WTC11 (cell line): ENCODE data around the gene TTC39C. TPM values are rescaled to one million over a fixed set of nuclear protein-coding genes. Genes with fewer than 3 reads are reported as not detected.

Experiments
- ATAC-seq: fragments of 200-7000 bp; cut with Tn5 transposase; 2 replicates; pipeline ENCODE4 v1.10.0; 2021; ENCODE audit warnings: mild to moderate bottlenecking, moderate library complexity
- CTCF ChIA-PET: fragments of 300-600 bp; sonication (Branson Sonifier 250); formaldehyde crosslinking; loops from one replicate; lab custom pipeline; 2021; ENCODE audit warnings: antibody characterized with exemption; lab: Charles Lee
- POLR2A ChIA-PET: fragments of 350-600 bp; sonication (Branson Sonifier 250); formaldehyde crosslinking; loops from one replicate; lab custom pipeline; 2021; ENCODE audit warnings: antibody characterized with exemption; lab: Charles Lee
- DNase-seq: peaks from one replicate; pipeline ENCODE4 v3.0.0; 2021; ENCODE audit warnings: low spot score
- H3K27ac Mint-ChIP-seq: 2 replicates; pipeline ENCODE4 v1.8.0; 2021; ENCODE audit warnings: mixed read lengths
- H3K27me3 Mint-ChIP-seq: 2 replicates; pipeline ENCODE4 v1.8.0; 2021; ENCODE audit warnings: low read depth, mild to moderate bottlenecking, moderate library complexity, mixed read lengths
- H3K36me3 Mint-ChIP-seq: 2 replicates; pipeline ENCODE4 v1.8.0; 2021; ENCODE audit warnings: mixed read lengths
- H3K4me1 Mint-ChIP-seq: 2 replicates; pipeline ENCODE4 v1.8.0; 2022; ENCODE audit warnings: mixed read lengths
- H3K4me3 Mint-ChIP-seq: 2 replicates; pipeline ENCODE4 v1.8.0; 2021; ENCODE audit warnings: mild to moderate bottlenecking, moderate library complexity, mixed read lengths
- H3K9me3 Mint-ChIP-seq: 2 replicates; pipeline ENCODE4 v1.8.0; 2021; ENCODE audit warnings: mixed read lengths
- ATF3 ChIP-seq: sonication (generic); formaldehyde crosslinking; conservative IDR thresholded peaks from 2 replicates; pipeline ENCODE4 v1.8.1; 2022; ENCODE audit warnings: mild to moderate bottlenecking, missing genetic modification reagents
- CTCF ChIP-seq: fragments of 200-600 bp; IDR thresholded peaks from 2 replicates; pipeline ENCODE4 v1.8.0; 2022; ENCODE audit warnings: antibody characterized with exemption
- FOXJ3 ChIP-seq: sonication (generic); formaldehyde crosslinking; IDR thresholded peaks from 2 replicates; pipeline ENCODE4 v1.9.0; 2021; ENCODE audit warnings: missing genetic modification reagents, mild to moderate bottlenecking, borderline replicate concordance
- KAT7 ChIP-seq: sonication (generic); formaldehyde crosslinking; IDR thresholded peaks from 2 replicates; pipeline ENCODE4 v1.8.1; 2023; ENCODE audit warnings: missing genetic modification reagents, mild to moderate bottlenecking, borderline replicate concordance
- MAX ChIP-seq: sonication (generic); formaldehyde crosslinking; IDR thresholded peaks from 2 replicates; pipeline ENCODE4 v1.8.0; 2022; ENCODE audit warnings: mild to moderate bottlenecking, missing genetic modification reagents
- NFATC4 ChIP-seq: fragments of 250-450 bp; sonication (Bioruptor Pico); IDR thresholded peaks from 2 replicates; pipeline ENCODE4 v1.9.0; 2021; ENCODE audit warnings: mild to moderate bottlenecking
- NR3C1 ChIP-seq: sonication (generic); formaldehyde crosslinking; conservative IDR thresholded peaks from 2 replicates; pipeline ENCODE4 v1.8.1; 2023; ENCODE audit warnings: low read depth, mild to moderate bottlenecking, missing genetic modification reagents
- PREB ChIP-seq: sonication (generic); formaldehyde crosslinking; IDR thresholded peaks from 2 replicates; pipeline ENCODE4 v1.8.1; 2022; ENCODE audit warnings: mild to moderate bottlenecking, missing genetic modification reagents, moderate library complexity, borderline replicate concordance
- SMAD4 ChIP-seq: sonication (generic); formaldehyde crosslinking; IDR thresholded peaks from 2 replicates; pipeline ENCODE4 v1.8.0; 2022; ENCODE audit warnings: mild to moderate bottlenecking, missing genetic modification reagents
- SOX15 ChIP-seq: fragments of 250-450 bp; sonication (Bioruptor Pico); IDR thresholded peaks from 2 replicates; pipeline ENCODE4 v1.9.0; 2021; ENCODE audit warnings: mild to moderate bottlenecking
- SP1 ChIP-seq: sonication (generic); formaldehyde crosslinking; conservative IDR thresholded peaks from 2 replicates; pipeline ENCODE4 v1.8.1; 2022; ENCODE audit warnings: missing genetic modification reagents
- ZNF671 ChIP-seq: fragments of 250-450 bp; sonication (Bioruptor Pico); IDR thresholded peaks from 2 replicates; pipeline ENCODE4 v1.8.0; 2021; ENCODE audit warnings: mild to moderate bottlenecking
- ZSCAN18 ChIP-seq: fragments of 250-450 bp; sonication (Bioruptor Pico); IDR thresholded peaks from 2 replicates; pipeline ENCODE4 v2.1.2; 2022; ENCODE audit warnings: mild to moderate bottlenecking, moderate library complexity
- total RNA-seq: library from RNA; stranded (reverse); gene quantifications from 3 replicates; pipeline ENCODE4 v1.2.3, GENCODE V29; 2021
- TF ChIP-seq, protein P1 (sequence below): sonication (generic); formaldehyde crosslinking; conservative IDR thresholded peaks from 2 replicates; pipeline ENCODE4 v1.8.1; 2023; ENCODE audit warnings: mild to moderate bottlenecking, low read depth, missing genetic modification reagents, moderate library complexity
- TF ChIP-seq, protein P2 (sequence below): sonication (generic); formaldehyde crosslinking; IDR thresholded peaks from 2 replicates; pipeline ENCODE4 v1.8.0; 2022; ENCODE audit warnings: mild to moderate bottlenecking, missing genetic modification reagents
- TF ChIP-seq, protein P3 (sequence below): sonication (generic); formaldehyde crosslinking; IDR thresholded peaks from 2 replicates; pipeline ENCODE4 v1.8.1; 2023; ENCODE audit warnings: mild to moderate bottlenecking, missing genetic modification reagents

Gene TTC39C
- total RNA-seq, 1 experiment from 2014 or later, result 57.3 TPM

DNA sequence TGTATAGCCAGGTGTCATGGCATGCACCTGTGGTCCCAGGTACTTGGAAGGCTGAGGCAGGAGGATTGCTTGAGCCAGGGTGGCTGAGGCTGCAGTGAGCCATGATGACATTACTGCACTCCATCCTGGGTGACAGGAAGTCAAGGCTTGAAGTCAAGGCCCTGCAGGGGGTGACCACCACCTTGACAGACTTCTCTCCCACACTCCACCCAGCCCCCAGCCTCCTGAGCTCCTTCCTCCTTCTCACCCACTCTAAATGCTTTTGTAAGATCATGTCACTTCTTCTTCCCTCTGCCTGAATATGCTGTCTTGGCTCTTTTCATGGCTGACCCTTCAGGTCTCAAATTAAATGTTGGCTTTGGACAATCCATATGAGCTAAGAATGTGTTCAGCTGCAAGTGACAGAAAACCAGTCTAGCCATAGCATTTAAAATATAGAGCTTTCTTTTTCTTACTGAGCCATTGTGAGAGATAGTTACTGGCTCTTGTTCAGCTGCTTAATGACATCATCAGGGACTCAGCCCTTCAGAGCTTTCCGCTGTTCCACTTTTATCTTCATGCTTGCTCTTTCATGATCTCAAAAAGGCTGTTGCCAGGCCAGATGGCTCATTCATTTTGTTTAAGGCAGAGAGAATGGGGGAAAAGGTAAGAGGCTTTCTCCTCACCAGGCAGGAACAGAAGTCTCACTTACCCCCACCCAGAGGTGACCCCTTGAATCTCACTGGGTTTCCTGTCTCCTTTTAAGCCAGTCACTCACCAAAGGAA, 36.7 kb upstream of the TTC39C start:
- ATAC-seq (no peak), DNase-seq (no peak)
- POLR2A ChIA-PET, result no interaction called here
- Mint-ChIP-seq H3K9me3 (peaks cover 31% of the 10 kb centered on the region), H3K27ac (no peak overlapping the region), H3K4me1 (peaks cover 16% of the 10 kb centered on the region), H3K27me3 (peaks cover 3% of the 10 kb centered on the region; the same call in 1 of the 2 replicates), H3K36me3 (peaks cover 12% of the 10 kb centered on the region), H3K4me3 (no peak overlapping the region)
- TF ChIP-seq MAX (CRISPR knock-in tag), result no peak
- no peak for TF ChIP-seq ATF3 (CRISPR knock-in tag)
- no peak for TF ChIP-seq FOXJ3 (CRISPR knock-in tag)
- TF ChIP-seq ZNF671 (CRISPR knock-in tag), result no peak
- TF ChIP-seq, protein P1, sequence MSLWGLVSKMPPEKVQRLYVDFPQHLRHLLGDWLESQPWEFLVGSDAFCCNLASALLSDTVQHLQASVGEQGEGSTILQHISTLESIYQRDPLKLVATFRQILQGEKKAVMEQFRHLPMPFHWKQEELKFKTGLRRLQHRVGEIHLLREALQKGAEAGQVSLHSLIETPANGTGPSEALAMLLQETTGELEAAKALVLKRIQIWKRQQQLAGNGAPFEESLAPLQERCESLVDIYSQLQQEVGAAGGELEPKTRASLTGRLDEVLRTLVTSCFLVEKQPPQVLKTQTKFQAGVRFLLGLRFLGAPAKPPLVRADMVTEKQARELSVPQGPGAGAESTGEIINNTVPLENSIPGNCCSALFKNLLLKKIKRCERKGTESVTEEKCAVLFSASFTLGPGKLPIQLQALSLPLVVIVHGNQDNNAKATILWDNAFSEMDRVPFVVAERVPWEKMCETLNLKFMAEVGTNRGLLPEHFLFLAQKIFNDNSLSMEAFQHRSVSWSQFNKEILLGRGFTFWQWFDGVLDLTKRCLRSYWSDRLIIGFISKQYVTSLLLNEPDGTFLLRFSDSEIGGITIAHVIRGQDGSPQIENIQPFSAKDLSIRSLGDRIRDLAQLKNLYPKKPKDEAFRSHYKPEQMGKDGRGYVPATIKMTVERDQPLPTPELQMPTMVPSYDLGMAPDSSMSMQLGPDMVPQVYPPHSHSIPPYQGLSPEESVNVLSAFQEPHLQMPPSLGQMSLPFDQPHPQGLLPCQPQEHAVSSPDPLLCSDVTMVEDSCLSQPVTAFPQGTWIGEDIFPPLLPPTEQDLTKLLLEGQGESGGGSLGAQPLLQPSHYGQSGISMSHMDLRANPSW (CRISPR knock-in tag), result no peak
- TF ChIP-seq, protein P2, sequence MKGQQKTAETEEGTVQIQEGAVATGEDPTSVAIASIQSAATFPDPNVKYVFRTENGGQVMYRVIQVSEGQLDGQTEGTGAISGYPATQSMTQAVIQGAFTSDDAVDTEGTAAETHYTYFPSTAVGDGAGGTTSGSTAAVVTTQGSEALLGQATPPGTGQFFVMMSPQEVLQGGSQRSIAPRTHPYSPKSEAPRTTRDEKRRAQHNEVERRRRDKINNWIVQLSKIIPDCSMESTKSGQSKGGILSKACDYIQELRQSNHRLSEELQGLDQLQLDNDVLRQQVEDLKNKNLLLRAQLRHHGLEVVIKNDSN, result no peak
- no peak for TF ChIP-seq NFATC4 (CRISPR knock-in tag)
- TF ChIP-seq SP1, result no peak
- CTCF ChIA-PET, result no interaction called here

GRCh38 chr18:23981369-23981980, 33.1 kb upstream of the TTC39C start:
- POLR2A ChIA-PET, result no interaction called here
- Mint-ChIP-seq H3K9me3 (peaks cover 18% of the 10 kb centered on the region), H3K27me3 (no peaks in the 10 kb centered on the region; the same call in 1 of the 2 replicates), H3K27ac (no peak overlapping the region), H3K36me3 (peaks cover 9% of the 10 kb centered on the region), H3K4me1 (peaks cover 17% of the 10 kb centered on the region), H3K4me3 (no peak overlapping the region)
- DNase-seq, result no peak
- TF ChIP-seq SOX15 (CRISPR knock-in tag), result no peak
- peak; percentile 77 for ATAC-seq
- CTCF ChIA-PET, result no interaction called here

- Mint-ChIP-seq H3K27ac (no peak overlapping the region), H3K4me1 (peaks cover 17% of the 10 kb centered on the region)
These were observed 32.1 kb upstream of the TTC39C start for GRCh38 chr18:23982155-23983079.

More at GRCh38 chr18:23982155-23983079, 32.1 kb upstream of the TTC39C start:
- TF ChIP-seq ZNF671 (CRISPR knock-in tag) (no peak), CTCF (no peak), PREB (CRISPR knock-in tag) (no peak), SMAD4 (CRISPR knock-in tag) (no peak), KAT7 (CRISPR knock-in tag) (no peak), ZSCAN18 (CRISPR knock-in tag) (no peak), NR3C1 (CRISPR knock-in tag) (no peak)
- TF ChIP-seq, protein P3, sequence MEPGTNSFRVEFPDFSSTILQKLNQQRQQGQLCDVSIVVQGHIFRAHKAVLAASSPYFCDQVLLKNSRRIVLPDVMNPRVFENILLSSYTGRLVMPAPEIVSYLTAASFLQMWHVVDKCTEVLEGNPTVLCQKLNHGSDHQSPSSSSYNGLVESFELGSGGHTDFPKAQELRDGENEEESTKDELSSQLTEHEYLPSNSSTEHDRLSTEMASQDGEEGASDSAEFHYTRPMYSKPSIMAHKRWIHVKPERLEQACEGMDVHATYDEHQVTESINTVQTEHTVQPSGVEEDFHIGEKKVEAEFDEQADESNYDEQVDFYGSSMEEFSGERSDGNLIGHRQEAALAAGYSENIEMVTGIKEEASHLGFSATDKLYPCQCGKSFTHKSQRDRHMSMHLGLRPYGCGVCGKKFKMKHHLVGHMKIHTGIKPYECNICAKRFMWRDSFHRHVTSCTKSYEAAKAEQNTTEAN (CRISPR knock-in tag), result no peak
- TF ChIP-seq, all 79 proteins: peak for 0
- Mint-ChIP-seq H3K27me3 (no peaks in the 10 kb centered on the region; the same call in 1 of the 2 replicates), H3K9me3 (peaks cover 9% of the 10 kb centered on the region), H3K36me3 (peaks cover 2% of the 10 kb centered on the region), H3K4me3 (no peak overlapping the region)
- ChIA-PET CTCF (interaction anchor here (1.3 kb wide), 1 partner anchor 57 kb away, joined by 3 read pairs; no protein-coding TSS in a partner anchor), POLR2A (no interaction called here)
- ATAC-seq (peak; percentile 32; the same call in 1 of the 2 replicates), DNase-seq (no peak)
